Measurements from ENCODE around the gene LMF1.

DNA sequence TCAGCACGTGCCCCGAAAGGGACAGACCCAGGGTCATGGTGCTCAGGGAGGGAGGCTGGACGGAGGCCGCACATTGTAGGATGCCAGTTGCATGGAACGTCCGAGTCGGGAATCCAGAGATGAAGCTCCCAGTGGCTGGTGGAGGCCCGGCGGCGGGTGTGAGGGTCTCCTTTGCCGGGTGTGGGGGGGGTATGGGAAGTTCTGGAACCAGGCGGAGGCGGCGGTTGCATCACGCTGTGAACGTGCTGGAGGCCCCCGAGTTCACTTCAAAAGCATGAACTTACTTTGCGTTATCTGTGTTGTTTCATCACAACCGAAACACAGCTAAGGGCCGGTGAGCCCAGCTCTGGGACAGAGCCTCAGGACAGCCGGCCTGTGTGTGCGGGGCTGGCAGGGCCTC lies 96.9 kb downstream of the LMF1 start:
- no peak for TF ChIP-seq CTCF (IDR thresholded peaks at IDR 0.05 in 2 of 3, conservative IDR thresholded peaks at IDR 0.05 in 1 of 3; ENCODE audit: insufficient read depth in 2 of 3, low read depth in 1 of 3, low read length in 3 of 3)
- TF ChIP-seq FOXA1 (IDR thresholded peaks at IDR 0.05; ENCODE audit: borderline replicate concordance) = no peak
- TF ChIP-seq, protein P1, sequence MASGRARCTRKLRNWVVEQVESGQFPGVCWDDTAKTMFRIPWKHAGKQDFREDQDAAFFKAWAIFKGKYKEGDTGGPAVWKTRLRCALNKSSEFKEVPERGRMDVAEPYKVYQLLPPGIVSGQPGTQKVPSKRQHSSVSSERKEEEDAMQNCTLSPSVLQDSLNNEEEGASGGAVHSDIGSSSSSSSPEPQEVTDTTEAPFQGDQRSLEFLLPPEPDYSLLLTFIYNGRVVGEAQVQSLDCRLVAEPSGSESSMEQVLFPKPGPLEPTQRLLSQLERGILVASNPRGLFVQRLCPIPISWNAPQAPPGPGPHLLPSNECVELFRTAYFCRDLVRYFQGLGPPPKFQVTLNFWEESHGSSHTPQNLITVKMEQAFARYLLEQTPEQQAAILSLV (tag; IDR thresholded peaks at IDR 0.05) = no peak
- TF ChIP-seq NFIC (IDR thresholded peaks at IDR 0.05) = no peak
- TF ChIP-seq YY1 (IDR thresholded peaks at IDR 0.05; ENCODE audit: borderline replicate concordance in 1 of 3, control insufficient read depth in 1 of 3, extremely low read depth in 1 of 3, insufficient read depth in 3 of 3, insufficient read length in 1 of 3, insufficient replicate concordance in 2 of 3, low read depth in 1 of 3, low read length in 2 of 3) = no peak
- no peak for TF ChIP-seq POLR2A (conservative IDR thresholded peaks at IDR 0.05)
- no peak for TF ChIP-seq FOS (IDR thresholded peaks at IDR 0.05; ENCODE audit: extremely low read depth, insufficient read length)
- TF ChIP-seq EP300 (IDR thresholded peaks at IDR 0.05; ENCODE audit: low read length) = no peak
- TF ChIP-seq, protein P2, sequence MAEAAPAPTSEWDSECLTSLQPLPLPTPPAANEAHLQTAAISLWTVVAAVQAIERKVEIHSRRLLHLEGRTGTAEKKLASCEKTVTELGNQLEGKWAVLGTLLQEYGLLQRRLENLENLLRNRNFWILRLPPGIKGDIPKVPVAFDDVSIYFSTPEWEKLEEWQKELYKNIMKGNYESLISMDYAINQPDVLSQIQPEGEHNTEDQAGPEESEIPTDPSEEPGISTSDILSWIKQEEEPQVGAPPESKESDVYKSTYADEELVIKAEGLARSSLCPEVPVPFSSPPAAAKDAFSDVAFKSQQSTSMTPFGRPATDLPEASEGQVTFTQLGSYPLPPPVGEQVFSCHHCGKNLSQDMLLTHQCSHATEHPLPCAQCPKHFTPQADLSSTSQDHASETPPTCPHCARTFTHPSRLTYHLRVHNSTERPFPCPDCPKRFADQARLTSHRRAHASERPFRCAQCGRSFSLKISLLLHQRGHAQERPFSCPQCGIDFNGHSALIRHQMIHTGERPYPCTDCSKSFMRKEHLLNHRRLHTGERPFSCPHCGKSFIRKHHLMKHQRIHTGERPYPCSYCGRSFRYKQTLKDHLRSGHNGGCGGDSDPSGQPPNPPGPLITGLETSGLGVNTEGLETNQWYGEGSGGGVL (CRISPR knock-in tag; IDR thresholded peaks at IDR 0.05) = no peak
- TF ChIP-seq FOXO4 (CRISPR knock-in tag; IDR thresholded peaks at IDR 0.05) = no peak
- TF ChIP-seq RNF2 (IDR thresholded peaks at IDR 0.05) = no peak
- no peak for TF ChIP-seq MCM3 (IDR thresholded peaks at IDR 0.05)
- TF ChIP-seq EZH2 (IDR thresholded peaks at IDR 0.05; ENCODE audit: borderline replicate concordance, low read depth, low read length) = no peak

All from K562 (cell line).